PC-9 (cell line): ENCODE measurements around the gene BCL2L11. TPM values are rescaled to one million over a fixed set of nuclear protein-coding genes. Genes with fewer than 3 reads are reported as not detected.

ENCODE experiments used
- BruUV-seq: library from RNA; stranded (reverse); fragments of 400-500 nt; replicated peaks from 2 replicates; lab custom pipeline; 2021; lab: Mats Ljungman, UMichigan
- CTCF ChIA-PET: fragments of 300-600 bp; sonication (Branson Sonifier 250); formaldehyde crosslinking; loops from one replicate; lab custom pipeline; 2022; ENCODE audit warnings: antibody characterized with exemption; lab: Charles Lee
- POLR2A ChIA-PET: fragments of 300-600 bp; sonication (Branson Sonifier 250); formaldehyde crosslinking; loops from one replicate; lab custom pipeline; 2022; ENCODE audit warnings: antibody characterized with exemption; ENCODE audit not compliant: unreplicated experiment; lab: Charles Lee
- DNase-seq, 2 experiments: peaks; one replicate each; pipeline versions ENCODE4 v3.0.0 to v3.0.0-alpha.2; 2015 to 2022; ENCODE audit warnings: mixed read lengths in 1 of 2
- H2AFZ ChIP-seq: fragments of 200-600 bp; sonication (generic); 2 replicates; pipeline ENCODE4 v1.8.1; 2017; ENCODE audit warnings: antibody characterized with exemption
- H3F3A ChIP-seq: fragments of 200-600 bp; sonication (generic); 2 replicates; pipeline ENCODE4 v1.8.1; 2017; ENCODE audit warnings: antibody characterized with exemption, mild to moderate bottlenecking, low read depth; ENCODE audit not compliant: insufficient read depth
- H3K27ac ChIP-seq: fragments of 200-600 bp; sonication (generic); 2 replicates; pipeline ENCODE4 v1.6.1; 2016; ENCODE audit warnings: mixed run types
- H3K27me3 ChIP-seq: fragments of 200-600 bp; sonication (generic); 2 replicates; pipeline ENCODE4 v1.6.1; 2016; ENCODE audit warnings: low read depth, mixed run types; ENCODE audit not compliant: insufficient read depth
- H3K36me3 ChIP-seq: fragments of 200-600 bp; sonication (generic); 2 replicates; pipeline ENCODE4 v1.6.1; 2016; ENCODE audit warnings: low read depth, mixed run types
- H3K4me1 ChIP-seq: fragments of 200-600 bp; sonication (generic); replicated peaks from 2 replicates; pipeline ENCODE4 v1.6.1; 2016; ENCODE audit warnings: mixed run types; ENCODE audit not compliant: insufficient read depth
- H3K4me2 ChIP-seq: fragments of 200-600 bp; sonication (generic); 2 replicates; pipeline ENCODE4 v1.6.1; 2017; ENCODE audit warnings: mixed run types
- H3K4me3 ChIP-seq: fragments of 200-600 bp; sonication (generic); 2 replicates; pipeline ENCODE4 v1.6.1; 2016; ENCODE audit warnings: mixed run types
- H3K79me2 ChIP-seq: fragments of 200-600 bp; sonication (generic); 2 replicates; pipeline ENCODE4 v1.6.1; 2017; ENCODE audit warnings: low read depth, mixed run types
- H3K9me2 ChIP-seq: fragments of 200-600 bp; sonication (generic); 2 replicates; pipeline ENCODE4 v1.8.1; 2017; ENCODE audit warnings: mild to moderate bottlenecking; ENCODE audit not compliant: insufficient read depth
- H3K9me3 ChIP-seq: fragments of 200-600 bp; sonication (generic); 2 replicates; pipeline ENCODE4 v1.8.1; 2016; ENCODE audit warnings: low read depth; ENCODE audit not compliant: insufficient read depth
- H4K20me1 ChIP-seq: fragments of 200-600 bp; sonication (generic); 2 replicates; pipeline ENCODE4 v1.8.1; 2017; ENCODE audit not compliant: insufficient read depth
- EZH2 ChIP-seq: fragments of 200-600 bp; sonication (generic); IDR thresholded peaks from 2 replicates; pipeline ENCODE4 v1.8.0; 2017; ENCODE audit warnings: antibody characterized with exemption, low read depth
- intact Hi-C: fragments of 100-400 bp; cut with micrococcal nuclease; formaldehyde crosslinking; loops from one replicate; pipeline ENCODE4 v1.10.0; 2022; ENCODE audit not compliant: unreplicated experiment
- total RNA-seq: library from RNA; stranded (reverse); gene quantifications from 2 replicates; pipeline ENCODE4 v1.2.3, GENCODE V29; 2021
- TF ChIP-seq, protein P1 (sequence below): fragments of 200-600 bp; sonication (generic); conservative IDR thresholded peaks from 2 replicates; pipeline ENCODE4 v1.6.1; 2017; ENCODE audit warnings: mixed run types, antibody characterized with exemption, mild to moderate bottlenecking, moderate library complexity

Gene BCL2L11
- total RNA-seq, 1 experiment from 2014 or later = 17.0 TPM

- peaks cover 19% of the 10 kb centered on the region for H4K20me1 ChIP-seq
- H3K27me3 ChIP-seq = no peaks in the 10 kb centered on the region
- peaks cover 32% of the 10 kb centered on the region; the same call in 1 of the 2 replicates for H3F3A ChIP-seq
- CTCF ChIA-PET = no interaction called here
- DNase-seq = peak; percentile 66 to 69
- no peaks in the 10 kb centered on the region for H3K9me3 ChIP-seq
- peaks cover 13% of the 10 kb centered on the region for H3K4me1 ChIP-seq
- intact Hi-C loops = loop anchor here (5.0 kb wide), 1 partner anchor 584 kb away; no protein-coding TSS in a partner anchor
- no TSS peak for BruUV-seq
- H3K9me2 ChIP-seq = no peaks in the 10 kb centered on the region
- H3K4me2 ChIP-seq = peak overlapping the region; percentile 88
- H3K79me2 ChIP-seq = peaks cover 59% of the 10 kb centered on the region
- H2AFZ ChIP-seq = peak overlapping the region; percentile 87
- peak overlapping the region; percentile 67 for H3K27ac ChIP-seq
- no peak for TF ChIP-seq EZH2
- TF ChIP-seq, protein P1, sequence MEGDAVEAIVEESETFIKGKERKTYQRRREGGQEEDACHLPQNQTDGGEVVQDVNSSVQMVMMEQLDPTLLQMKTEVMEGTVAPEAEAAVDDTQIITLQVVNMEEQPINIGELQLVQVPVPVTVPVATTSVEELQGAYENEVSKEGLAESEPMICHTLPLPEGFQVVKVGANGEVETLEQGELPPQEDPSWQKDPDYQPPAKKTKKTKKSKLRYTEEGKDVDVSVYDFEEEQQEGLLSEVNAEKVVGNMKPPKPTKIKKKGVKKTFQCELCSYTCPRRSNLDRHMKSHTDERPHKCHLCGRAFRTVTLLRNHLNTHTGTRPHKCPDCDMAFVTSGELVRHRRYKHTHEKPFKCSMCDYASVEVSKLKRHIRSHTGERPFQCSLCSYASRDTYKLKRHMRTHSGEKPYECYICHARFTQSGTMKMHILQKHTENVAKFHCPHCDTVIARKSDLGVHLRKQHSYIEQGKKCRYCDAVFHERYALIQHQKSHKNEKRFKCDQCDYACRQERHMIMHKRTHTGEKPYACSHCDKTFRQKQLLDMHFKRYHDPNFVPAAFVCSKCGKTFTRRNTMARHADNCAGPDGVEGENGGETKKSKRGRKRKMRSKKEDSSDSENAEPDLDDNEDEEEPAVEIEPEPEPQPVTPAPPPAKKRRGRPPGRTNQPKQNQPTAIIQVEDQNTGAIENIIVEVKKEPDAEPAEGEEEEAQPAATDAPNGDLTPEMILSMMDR = no peak
- H3K4me3 ChIP-seq = peak overlapping the region; percentile 92
- peaks cover 29% of the 10 kb centered on the region for H3K36me3 ChIP-seq
- POLR2A ChIA-PET = no interaction called here
Measured at GRCh38 chr2:111122631-111123421, 2.1 kb downstream of the BCL2L11 start.

DNA sequence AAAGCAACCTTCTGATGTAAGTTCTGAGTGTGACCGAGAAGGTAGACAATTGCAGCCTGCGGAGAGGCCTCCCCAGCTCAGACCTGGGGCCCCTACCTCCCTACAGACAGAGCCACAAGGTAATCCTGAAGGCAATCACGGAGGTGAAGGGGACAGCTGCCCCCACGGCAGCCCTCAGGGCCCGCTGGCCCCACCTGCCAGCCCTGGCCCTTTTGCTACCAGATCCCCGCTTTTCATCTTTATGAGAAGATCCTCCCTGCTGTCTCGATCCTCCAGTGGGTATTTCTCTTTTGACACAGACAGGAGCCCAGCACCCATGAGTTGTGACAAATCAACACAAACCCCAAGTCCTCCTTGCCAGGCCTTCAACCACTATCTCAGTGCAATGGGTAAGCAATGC, 3.0 kb downstream of the BCL2L11 start:
- Histone ChIP-seq H3K4me3 (peak overlapping the region; percentile 92; the same call in 1 of the 2 replicates), H3K36me3 (peaks cover 37% of the 10 kb centered on the region), H3K4me1 (peaks cover 13% of the 10 kb centered on the region), H3K27me3 (no peaks in the 10 kb centered on the region), H3K27ac (no peak overlapping the region), H2AFZ (no peak overlapping the region), H4K20me1 (peaks cover 19% of the 10 kb centered on the region), H3K9me2 (no peaks in the 10 kb centered on the region), H3K9me3 (no peaks in the 10 kb centered on the region), H3K79me2 (peaks cover 66% of the 10 kb centered on the region), H3F3A (peaks cover 23% of the 10 kb centered on the region; the same call in 1 of the 2 replicates), H3K4me2 (peak overlapping the region; percentile 88)
- intact Hi-C loops = loop anchor here (5.0 kb wide), 1 partner anchor 584 kb away; no protein-coding TSS in a partner anchor
- POLR2A ChIA-PET = no interaction called here
- TF ChIP-seq EZH2 = no peak
- TF ChIP-seq, protein P1 = no peak
- CTCF ChIA-PET = no interaction called here
- DNase-seq = peak in 1 of 2 experiments; percentile 16
- BruUV-seq = TSS peak; percentile 1

DNA sequence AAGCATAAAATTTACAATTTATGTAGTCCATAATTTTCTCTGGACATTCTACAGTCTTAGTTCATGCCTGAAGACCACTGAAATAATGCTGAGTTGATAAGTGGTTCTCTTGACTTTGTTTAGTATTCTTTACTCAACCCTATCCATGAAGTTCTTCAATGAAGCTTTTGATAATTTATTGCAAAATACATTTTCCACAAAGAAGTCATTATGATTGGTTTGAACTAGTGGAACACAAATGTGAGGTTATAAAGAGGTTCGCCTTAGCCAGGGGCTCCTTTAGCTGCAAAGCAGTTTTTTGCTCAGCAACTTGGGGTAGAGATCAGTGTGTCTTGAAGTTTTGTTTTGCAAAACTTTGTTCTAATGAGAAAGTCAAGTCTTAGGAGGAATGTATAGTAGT, 5.9 kb downstream of the BCL2L11 start:
- peaks cover 8% of the 10 kb centered on the region for H3K4me1 ChIP-seq
- POLR2A ChIA-PET = interaction anchor here (0.6 kb wide), 1 partner anchor 16 kb away, joined by 7 read pairs; no protein-coding TSS in a partner anchor
- H3K4me2 ChIP-seq = no peak overlapping the region
- no peaks in the 10 kb centered on the region for H3K9me3 ChIP-seq
- H3K9me2 ChIP-seq = no peaks in the 10 kb centered on the region
- no TSS peak for BruUV-seq
- H3K27me3 ChIP-seq = no peaks in the 10 kb centered on the region
- DNase-seq = no peak
- peaks cover 43% of the 10 kb centered on the region for H3K36me3 ChIP-seq
- TF ChIP-seq EZH2 = no peak
- TF ChIP-seq, protein P1 = no peak
- H4K20me1 ChIP-seq = peaks cover 20% of the 10 kb centered on the region
- CTCF ChIA-PET = no interaction called here
- H3F3A ChIP-seq = peaks cover 8% of the 10 kb centered on the region; the same call in 1 of the 2 replicates
- H3K4me3 ChIP-seq = no peak overlapping the region
- H3K27ac ChIP-seq = no peak overlapping the region
- peaks cover 70% of the 10 kb centered on the region for H3K79me2 ChIP-seq
- intact Hi-C loops = no loop called here
- no peak overlapping the region for H2AFZ ChIP-seq
